Measurements from ENCODE around the gene PTPRZ1.

The PTPRZ1 gene

DNA sequence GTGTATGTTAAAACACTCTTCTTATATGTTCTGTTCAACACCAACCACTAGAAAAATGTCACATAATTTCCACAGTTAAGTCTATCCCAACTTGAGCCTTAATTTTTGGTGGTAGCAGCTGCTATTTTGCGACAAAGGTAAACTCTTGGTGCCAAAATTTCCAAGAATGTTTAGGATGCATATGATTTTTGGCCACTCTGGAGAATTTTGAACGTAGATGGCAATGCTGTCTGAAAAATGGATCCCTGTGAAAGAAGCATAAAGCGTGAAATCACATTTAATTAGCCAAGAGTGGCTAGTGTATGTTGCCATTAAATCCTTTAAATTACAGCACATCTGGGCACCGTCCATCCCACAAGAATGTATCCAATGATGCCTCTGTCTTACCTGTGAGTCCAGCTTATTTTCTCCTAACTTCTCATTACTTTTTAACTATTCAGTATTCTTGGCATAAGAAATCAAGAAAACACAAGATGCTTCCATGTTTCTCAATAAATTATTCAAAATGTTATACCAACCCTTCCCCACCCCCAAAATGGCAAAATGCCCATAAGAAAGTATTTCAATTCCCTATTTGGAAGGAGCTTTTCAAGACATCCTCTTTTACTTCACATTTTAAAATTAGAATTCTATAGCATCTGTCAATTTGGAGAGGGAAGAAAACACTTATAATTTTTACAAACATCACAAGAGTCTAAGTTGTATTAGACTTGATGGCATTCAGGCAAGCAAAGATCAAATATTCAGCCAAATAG, 12.4 kb downstream of the PTPRZ1 start:
- Histone ChIP-seq H3K36me3 (ENCODE audit: control insufficient read depth in 2 of 2, insufficient read depth in 1 of 2, low read length in 2 of 2) (no peaks in the 10 kb centered on the region), H3K9me3 (ENCODE audit: control insufficient read depth, insufficient read depth, low read depth, low read length) (no peaks in the 10 kb centered on the region), H3K27ac (ENCODE audit: extremely low read depth, low read depth, low read length) (no peak overlapping the region), H3K4me3 (ENCODE audit: low read depth, low read length) (no peak overlapping the region), H3K4me1 (ENCODE audit: control insufficient read depth, insufficient read depth, low read length) (no peaks in the 10 kb centered on the region)
- ChIA-PET POLR2A (no interaction called here), CTCF (interaction anchor here (0.6 to 0.8 kb wide), 2 partner anchors 86 to 139 kb away, joined by 3 to 4 read pairs; no protein-coding TSS in a partner anchor)
- no peak for TF ChIP-seq ZNF621 (tag by site-specific recombination; IDR thresholded peaks at IDR 0.05)
- no peak for TF ChIP-seq KLF17 (tag by site-specific recombination; IDR thresholded peaks at IDR 0.05)
- TF ChIP-seq GLI2 (tag by site-specific recombination; IDR thresholded peaks at IDR 0.05; ENCODE audit: borderline replicate concordance, low read depth) = no peak
- TF ChIP-seq REPIN1 (tag by site-specific recombination; IDR thresholded peaks at IDR 0.05; ENCODE audit: low read depth) = no peak
- no peak for TF ChIP-seq ZNF830 (tag by site-specific recombination; IDR thresholded peaks at IDR 0.05; ENCODE audit: low read depth)
- TF ChIP-seq ZNF341 (tag by site-specific recombination; IDR thresholded peaks at IDR 0.05; ENCODE audit: low read depth) = no peak

GRCh38 chr7:121887634-121888033, 14.7 kb downstream of the PTPRZ1 start:
- Histone ChIP-seq H3K36me3 (ENCODE audit: control insufficient read depth in 2 of 2, insufficient read depth in 1 of 2, low read length in 2 of 2) (no peaks in the 10 kb centered on the region), H3K9me3 (ENCODE audit: control insufficient read depth, insufficient read depth, low read depth, low read length) (no peaks in the 10 kb centered on the region), H3K4me3 (ENCODE audit: low read depth, low read length) (no peak overlapping the region), H3K4me1 (ENCODE audit: control insufficient read depth, insufficient read depth, low read length) (no peaks in the 10 kb centered on the region), H3K27ac (ENCODE audit: extremely low read depth, low read depth, low read length) (no peak overlapping the region)
- POLR2A ChIA-PET = no interaction called here
- peak; percentile 58; the same call in 1 of the 2 replicates for TF ChIP-seq SCRT2 (tag by site-specific recombination; IDR thresholded peaks at IDR 0.05)
- no peak for TF ChIP-seq HOXA7 (CRISPR knock-in tag; IDR thresholded peaks at IDR 0.05; ENCODE audit: borderline replicate concordance)
- CTCF ChIA-PET = no interaction called here

GRCh38 chr7:121890833-121891232, 17.9 kb downstream of the PTPRZ1 start:
- Histone ChIP-seq H3K4me1 (ENCODE audit: control insufficient read depth, insufficient read depth, low read length) (no peaks in the 10 kb centered on the region), H3K36me3 (ENCODE audit: control insufficient read depth in 2 of 2, insufficient read depth in 1 of 2, low read length in 2 of 2) (no peaks in the 10 kb centered on the region), H3K9me3 (ENCODE audit: control insufficient read depth, insufficient read depth, low read depth, low read length) (no peaks in the 10 kb centered on the region), H3K27ac (ENCODE audit: extremely low read depth, low read depth, low read length) (no peak overlapping the region), H3K4me3 (ENCODE audit: low read depth, low read length) (no peak overlapping the region)
- TF ChIP-seq BCL11B (tag by site-specific recombination; IDR thresholded peaks at IDR 0.05; ENCODE audit: low read depth) (no peak), ZNF10 (tag by site-specific recombination; IDR thresholded peaks at IDR 0.05) (no peak), ZNF366 (tag by site-specific recombination; conservative IDR thresholded peaks at IDR 0.05) (no peak), ZNF768 (tag by site-specific recombination; IDR thresholded peaks at IDR 0.05) (no peak), ZNF146 (tag by site-specific recombination; IDR thresholded peaks at IDR 0.05) (no peak), ZNF114 (tag by site-specific recombination; IDR thresholded peaks at IDR 0.05) (no peak), ZNF544 (tag by site-specific recombination; IDR thresholded peaks at IDR 0.05) (no peak), ZNF571 (tag by site-specific recombination; IDR thresholded peaks at IDR 0.05) (no peak), ZBTB8A (tag by site-specific recombination; IDR thresholded peaks at IDR 0.05) (no peak), OSR2 (tag by site-specific recombination; IDR thresholded peaks at IDR 0.05) (no peak)
- TF ChIP-seq, protein P1, sequence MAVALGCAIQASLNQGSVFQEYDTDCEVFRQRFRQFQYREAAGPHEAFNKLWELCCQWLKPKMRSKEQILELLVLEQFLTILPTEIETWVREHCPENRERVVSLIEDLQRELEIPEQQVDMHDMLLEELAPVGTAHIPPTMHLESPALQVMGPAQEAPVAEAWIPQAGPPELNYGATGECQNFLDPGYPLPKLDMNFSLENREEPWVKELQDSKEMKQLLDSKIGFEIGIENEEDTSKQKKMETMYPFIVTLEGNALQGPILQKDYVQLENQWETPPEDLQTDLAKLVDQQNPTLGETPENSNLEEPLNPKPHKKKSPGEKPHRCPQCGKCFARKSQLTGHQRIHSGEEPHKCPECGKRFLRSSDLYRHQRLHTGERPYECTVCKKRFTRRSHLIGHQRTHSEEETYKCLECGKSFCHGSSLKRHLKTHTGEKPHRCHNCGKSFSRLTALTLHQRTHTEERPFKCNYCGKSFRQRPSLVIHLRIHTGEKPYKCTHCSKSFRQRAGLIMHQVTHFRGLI (tag by site-specific recombination; IDR thresholded peaks at IDR 0.05) = no peak
- TF ChIP-seq, protein P2, sequence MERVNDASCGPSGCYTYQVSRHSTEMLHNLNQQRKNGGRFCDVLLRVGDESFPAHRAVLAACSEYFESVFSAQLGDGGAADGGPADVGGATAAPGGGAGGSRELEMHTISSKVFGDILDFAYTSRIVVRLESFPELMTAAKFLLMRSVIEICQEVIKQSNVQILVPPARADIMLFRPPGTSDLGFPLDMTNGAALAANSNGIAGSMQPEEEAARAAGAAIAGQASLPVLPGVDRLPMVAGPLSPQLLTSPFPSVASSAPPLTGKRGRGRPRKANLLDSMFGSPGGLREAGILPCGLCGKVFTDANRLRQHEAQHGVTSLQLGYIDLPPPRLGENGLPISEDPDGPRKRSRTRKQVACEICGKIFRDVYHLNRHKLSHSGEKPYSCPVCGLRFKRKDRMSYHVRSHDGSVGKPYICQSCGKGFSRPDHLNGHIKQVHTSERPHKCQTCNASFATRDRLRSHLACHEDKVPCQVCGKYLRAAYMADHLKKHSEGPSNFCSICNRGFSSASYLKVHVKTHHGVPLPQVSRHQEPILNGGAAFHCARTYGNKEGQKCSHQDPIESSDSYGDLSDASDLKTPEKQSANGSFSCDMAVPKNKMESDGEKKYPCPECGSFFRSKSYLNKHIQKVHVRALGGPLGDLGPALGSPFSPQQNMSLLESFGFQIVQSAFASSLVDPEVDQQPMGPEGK (tag by site-specific recombination; IDR thresholded peaks at IDR 0.05) = no peak
- CTCF ChIA-PET = no interaction called here
- POLR2A ChIA-PET = no interaction called here
